HCT116 (cell line): Measurements from ENCODE around the gene KCNMB1. TPM values are rescaled to one million over a fixed set of nuclear protein-coding genes. Genes with fewer than 3 reads are reported as not detected.

Source experiments
- ATAC-seq: fragments of 200-7000 bp; cut with Tn5 transposase; 2 replicates; pipeline ENCODE4 v1.9.1; 2020; ENCODE audit warnings: mild to moderate bottlenecking, moderate library complexity
- BruUV-seq: library from RNA; stranded (reverse); fragments of 400-500 nt; replicated peaks from 2 replicates; lab custom pipeline; 2021; lab: Mats Ljungman, UMichigan
- CTCF ChIA-PET: fragments of 300-600 bp; sonication (Branson Sonifier 250); formaldehyde crosslinking; loops from one replicate; lab custom pipeline; 2021; ENCODE audit warnings: antibody characterized with exemption; lab: Charles Lee
- POLR2A ChIA-PET: fragments of 300-600, 350-600 bp; sonication (Branson Sonifier 250); formaldehyde crosslinking; loops from one replicate; lab custom pipeline; 2021; ENCODE audit warnings: antibody characterized with exemption; lab: Charles Lee
- RAD21 ChIA-PET, 2 experiments: fragments of 300-600 bp; sonication (Branson Sonifier 250); formaldehyde crosslinking; loops; one replicate each; lab custom pipeline; 2023; ENCODE audit warnings: low total read pairs in 2 of 2; ENCODE audit not compliant: uncharacterized antibody in 2 of 2, unreplicated experiment in 2 of 2, low non-redundant PET in 1 of 2; lab: Charles Lee
- DNase-seq: peaks from one replicate; pipeline ENCODE4 v3.0.0-alpha.2; 2010; ENCODE audit warnings: low read depth, low spot score
- H2AFZ ChIP-seq: fragments of 200-600 bp; shearing (Covaris generic), sonication (generic); 2 replicates; pipeline ENCODE4 v1.6.1; 2017; ENCODE audit warnings: low read depth, mixed run types, mixed read lengths, antibody characterized with exemption, low read length; ENCODE audit not compliant: poor library complexity, severe bottlenecking
- H3K27ac ChIP-seq: 2 replicates; pipeline ENCODE4 v1.5.1; 2012; ENCODE audit warnings: low read depth, low read length
- H3K27me3 ChIP-seq: fragments of 200-600 bp; sonication (generic); 2 replicates; pipeline ENCODE4 v1.6.1; 2016; ENCODE audit warnings: mixed run types, low read length, mixed read lengths; ENCODE audit not compliant: insufficient read depth
- H3K36me3 ChIP-seq, 2 experiments: fragments of 200-500 bp in 1 of 2; fragments of 200-600 bp in 1 of 2; sonication (Bioruptor generic) in 1 of 2; sonication (generic) in 1 of 2; 2 replicates each; pipeline versions ENCODE4 v1.5.1 to v1.6.1; 2014 to 2016; ENCODE audit warnings: low read length in 2 of 2, inconsistent platforms in 1 of 2, mixed read lengths in 1 of 2, mixed run types in 1 of 2; ENCODE audit not compliant: insufficient read depth in 2 of 2, control insufficient read depth in 1 of 2
- H3K4me1 ChIP-seq, 2 experiments: fragments of 200-600 bp in 1 of 2; sonication (generic) in 1 of 2; 2 replicates each; pipeline versions ENCODE4 v1.5.1 to v1.6.1; 2012 to 2017; ENCODE audit warnings: low read length in 2 of 2, inconsistent platforms in 1 of 2, mild to moderate bottlenecking in 1 of 2, mixed read lengths in 1 of 2, mixed run types in 1 of 2, moderate library complexity in 1 of 2; ENCODE audit not compliant: insufficient read depth in 2 of 2, control insufficient read depth in 1 of 2
- H3K4me2 ChIP-seq: fragments of 200-600 bp; sonication (generic); 2 replicates; pipeline ENCODE4 v1.6.1; 2017; ENCODE audit warnings: mixed run types, low read length, mixed read lengths
- H3K4me3 ChIP-seq, 2 experiments: fragments of 200-600 bp in 1 of 2; sonication (generic) in 1 of 2; replicated peaks in 1 of 2; 2 replicates each; pipeline ENCODE4 v1.5.1; 2011 to 2016; ENCODE audit warnings: low read length in 2 of 2, control low read depth in 1 of 2, low read depth in 1 of 2, mild to moderate bottlenecking in 1 of 2, mixed read lengths in 1 of 2, mixed run types in 1 of 2
- H3K79me2 ChIP-seq: fragments of 200-600 bp; sonication (generic); 2 replicates; pipeline ENCODE4 v1.6.1; 2017; ENCODE audit warnings: mild to moderate bottlenecking, mixed run types, low read length, moderate library complexity, mixed read lengths; ENCODE audit not compliant: insufficient read depth
- H3K9ac ChIP-seq: fragments of 200-600 bp; sonication (generic); 2 replicates; pipeline ENCODE4 v1.6.1; 2016; ENCODE audit warnings: low read length, mixed read lengths
- H3K9me2 ChIP-seq: fragments of 200-600 bp; sonication (generic), shearing (Covaris generic); 2 replicates; pipeline ENCODE4 v1.6.1; 2017; ENCODE audit warnings: mixed run types, mild to moderate bottlenecking, moderate library complexity; ENCODE audit not compliant: insufficient read depth
- H3K9me3 ChIP-seq, 2 experiments: fragments of 200-500 bp in 1 of 2; fragments of 200-600 bp in 1 of 2; sonication (Bioruptor generic) in 1 of 2; sonication (generic) in 1 of 2; 2 replicates each; pipeline ENCODE4 v1.6.1; 2014 to 2017; ENCODE audit warnings: low read length in 2 of 2, mixed read lengths in 2 of 2, inconsistent platforms in 1 of 2, low read depth in 1 of 2, mild to moderate bottlenecking in 1 of 2, mixed run types in 1 of 2, moderate library complexity in 1 of 2; ENCODE audit not compliant: control insufficient read depth in 1 of 2, insufficient read depth in 1 of 2
- H4K20me1 ChIP-seq: fragments of 200-600 bp; sonication (generic), shearing (Covaris generic); 2 replicates; pipeline ENCODE4 v1.6.1; 2017; ENCODE audit warnings: mixed run types, mild to moderate bottlenecking, moderate library complexity; ENCODE audit not compliant: insufficient read depth
- ATF3 ChIP-seq: IDR thresholded peaks from 2 replicates; pipeline ENCODE4 v1.6.1; 2012
- CBX3 ChIP-seq: IDR thresholded peaks from 2 replicates; pipeline ENCODE4 v1.6.1; 2012; ENCODE audit warnings: low read depth
- CEBPB ChIP-seq: IDR thresholded peaks from 2 replicates; pipeline ENCODE4 v1.6.1; 2012; ENCODE audit warnings: low read depth
- EGR1 ChIP-seq: IDR thresholded peaks from 2 replicates; pipeline ENCODE4 v1.6.1; 2012; ENCODE audit warnings: low read depth
- ELF1 ChIP-seq: IDR thresholded peaks from 2 replicates; pipeline ENCODE4 v1.6.1; 2012; ENCODE audit warnings: low read depth, borderline replicate concordance
- EZH2 ChIP-seq: fragments of 200-600 bp; sonication (generic); IDR thresholded peaks from 2 replicates; pipeline ENCODE4 v1.6.1; 2017; ENCODE audit warnings: antibody characterized with exemption, mixed run types
- EZH2phosphoT487 ChIP-seq: fragments of 200-600 bp; IDR thresholded peaks from 2 replicates; pipeline ENCODE4 v1.6.1; 2018; ENCODE audit warnings: antibody characterized with exemption, borderline replicate concordance
- FOSL1 ChIP-seq: IDR thresholded peaks from 2 replicates; pipeline ENCODE4 v1.6.1; 2012; ENCODE audit warnings: low read depth
- JUND ChIP-seq: IDR thresholded peaks from 2 replicates; pipeline ENCODE4 v1.6.1; 2012
- MAX ChIP-seq: IDR thresholded peaks from 2 replicates; pipeline ENCODE4 v1.6.1; 2012
- POLR2AphosphoS5 ChIP-seq: IDR thresholded peaks from 2 replicates; pipeline ENCODE4 v1.6.1; 2011; ENCODE audit warnings: mild to moderate bottlenecking, low read depth, low read length, moderate library complexity
- RAD21 ChIP-seq: IDR thresholded peaks from 2 replicates; pipeline ENCODE4 v1.6.1; 2012; ENCODE audit warnings: low read depth, mild to moderate bottlenecking
- REST ChIP-seq: IDR thresholded peaks from 2 replicates; pipeline ENCODE4 v1.6.1; 2012; ENCODE audit warnings: low read depth
- SIN3A ChIP-seq: IDR thresholded peaks from 2 replicates; pipeline ENCODE4 v1.6.1; 2012; ENCODE audit warnings: low read depth
- SP1 ChIP-seq: IDR thresholded peaks from 2 replicates; pipeline ENCODE4 v1.6.1; 2012; ENCODE audit warnings: low read depth
- SRF ChIP-seq: IDR thresholded peaks from 2 replicates; pipeline ENCODE4 v1.6.1; 2012; ENCODE audit warnings: low read depth
- YY1 ChIP-seq: IDR thresholded peaks from 2 replicates; pipeline ENCODE4 v1.6.1; 2011; ENCODE audit warnings: low read length, low read depth, moderate library complexity, mild to moderate bottlenecking; ENCODE audit not compliant: insufficient replicate concordance; ENCODE audit errors: extremely low read depth
- ZBTB33 ChIP-seq: IDR thresholded peaks from 2 replicates; pipeline ENCODE4 v1.6.1; 2011; ENCODE audit warnings: mild to moderate bottlenecking, low read length, moderate library complexity; ENCODE audit not compliant: insufficient replicate concordance; ENCODE audit errors: extremely low read depth
- ZFX ChIP-seq: fragments of 450-650 bp; IDR thresholded peaks from 2 replicates; pipeline ENCODE4 v1.6.1; 2017
- ZNF274 ChIP-seq: fragments of 200-500 bp; sonication (Bioruptor generic); IDR thresholded peaks from 2 replicates; pipeline ENCODE4 v1.6.1; 2014; ENCODE audit warnings: mild to moderate bottlenecking, low read depth, low read length, inconsistent platforms
- intact Hi-C: fragments of 100-400 bp; cut with micrococcal nuclease; formaldehyde crosslinking; loops from 2 replicates; pipeline ENCODE4 v1.10.0; 2022
- total RNA-seq: library from RNA; stranded (reverse); gene quantifications from one replicate; pipeline ENCODE4 v1.2.1, GENCODE V29; 2021; ENCODE audit not compliant: unreplicated experiment

KCNMB1 gene
- total RNA-seq, 1 experiment from 2014 or later, result not detected

GRCh38 chr5:170361616-170362015 is 27.6 kb downstream of the KCNMB1 start:
- DNase-seq, result no peak
- Histone ChIP-seq H3K79me2 (no peaks in the 10 kb centered on the region), H3K4me1 (no peaks in the 10 kb centered on the region), H3K27ac (no peak overlapping the region), H3K9me3 (no peaks in the 10 kb centered on the region), H3K9me2 (no peaks in the 10 kb centered on the region), H2AFZ (no peak overlapping the region), H3K4me2 (no peak overlapping the region), H3K9ac (no peak overlapping the region), H3K27me3 (peaks cover 1% of the 10 kb centered on the region; the same call in 1 of the 2 replicates), H3K36me3 (no peaks in the 10 kb centered on the region), H3K4me3 (no peak overlapping the region), H4K20me1 (no peaks in the 10 kb centered on the region)
- ATAC-seq, result no peak; the same call in 1 of the 2 replicates
- ChIA-PET CTCF (no interaction called here), RAD21 (no interaction called here), POLR2A (no interaction called here)
- intact Hi-C loops, result no loop called here
- BruUV-seq, result no TSS peak
- no peak for TF ChIP-seq SIN3A
- TF ChIP-seq POLR2AphosphoS5, result no peak
- TF ChIP-seq YY1, result no peak
- TF ChIP-seq FOSL1, result no peak
- TF ChIP-seq MAX, result no peak
- TF ChIP-seq ZNF274, result no peak
- TF ChIP-seq ZFX, result no peak
- TF ChIP-seq ZBTB33, result no peak
- TF ChIP-seq EGR1, result no peak
- no peak for TF ChIP-seq ATF3
- no peak for TF ChIP-seq EZH2phosphoT487
- TF ChIP-seq EZH2, result no peak
- TF ChIP-seq REST, result no peak
- TF ChIP-seq RAD21, result no peak
- TF ChIP-seq JUND, result no peak
- TF ChIP-seq SP1, result no peak
- TF ChIP-seq SRF, result no peak
- no peak for TF ChIP-seq ELF1
- no peak for TF ChIP-seq CEBPB
- no peak for TF ChIP-seq CBX3
